ENCODE results near the gene TYMS.

DNA sequence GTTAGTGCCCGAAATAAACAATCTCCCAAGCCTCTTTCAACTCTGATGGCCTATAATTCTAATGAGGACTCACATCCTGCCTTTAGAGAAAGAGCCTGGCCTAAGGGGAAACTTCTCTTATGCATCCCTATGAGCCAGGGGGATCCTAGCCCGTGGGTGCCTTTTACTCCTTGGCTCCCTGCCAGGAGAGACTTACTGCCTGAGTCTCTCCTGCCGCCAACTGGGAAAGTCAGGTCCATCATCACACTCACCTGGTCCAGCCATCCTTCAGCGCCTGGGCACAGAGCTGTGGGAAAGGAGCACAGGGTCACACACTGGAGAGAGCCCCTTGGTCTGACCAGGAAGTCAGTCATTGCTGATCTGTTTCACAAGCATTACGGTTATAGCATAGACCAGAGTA, 30.9 kb downstream of the TYMS start:
- TF ChIP-seq, protein P1, sequence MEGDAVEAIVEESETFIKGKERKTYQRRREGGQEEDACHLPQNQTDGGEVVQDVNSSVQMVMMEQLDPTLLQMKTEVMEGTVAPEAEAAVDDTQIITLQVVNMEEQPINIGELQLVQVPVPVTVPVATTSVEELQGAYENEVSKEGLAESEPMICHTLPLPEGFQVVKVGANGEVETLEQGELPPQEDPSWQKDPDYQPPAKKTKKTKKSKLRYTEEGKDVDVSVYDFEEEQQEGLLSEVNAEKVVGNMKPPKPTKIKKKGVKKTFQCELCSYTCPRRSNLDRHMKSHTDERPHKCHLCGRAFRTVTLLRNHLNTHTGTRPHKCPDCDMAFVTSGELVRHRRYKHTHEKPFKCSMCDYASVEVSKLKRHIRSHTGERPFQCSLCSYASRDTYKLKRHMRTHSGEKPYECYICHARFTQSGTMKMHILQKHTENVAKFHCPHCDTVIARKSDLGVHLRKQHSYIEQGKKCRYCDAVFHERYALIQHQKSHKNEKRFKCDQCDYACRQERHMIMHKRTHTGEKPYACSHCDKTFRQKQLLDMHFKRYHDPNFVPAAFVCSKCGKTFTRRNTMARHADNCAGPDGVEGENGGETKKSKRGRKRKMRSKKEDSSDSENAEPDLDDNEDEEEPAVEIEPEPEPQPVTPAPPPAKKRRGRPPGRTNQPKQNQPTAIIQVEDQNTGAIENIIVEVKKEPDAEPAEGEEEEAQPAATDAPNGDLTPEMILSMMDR (conservative IDR thresholded peaks at IDR 0.05), result no peak
- no peak for TF ChIP-seq EZH2 (IDR thresholded peaks at IDR 0.05; ENCODE audit: low read depth)
